ENCODE measurements around the gene ENTPD3. TPM values are rescaled to one million over a fixed set of nuclear protein-coding genes. Genes with fewer than 3 reads are reported as not detected.

ENTPD3 gene
- total and polyA plus RNA-seq, 2 of the 13 experiments (the other 11 are each of a cell fraction or from before 2014, with no cell fraction given), result 0.07 TPM; not detected in 1

DNA sequence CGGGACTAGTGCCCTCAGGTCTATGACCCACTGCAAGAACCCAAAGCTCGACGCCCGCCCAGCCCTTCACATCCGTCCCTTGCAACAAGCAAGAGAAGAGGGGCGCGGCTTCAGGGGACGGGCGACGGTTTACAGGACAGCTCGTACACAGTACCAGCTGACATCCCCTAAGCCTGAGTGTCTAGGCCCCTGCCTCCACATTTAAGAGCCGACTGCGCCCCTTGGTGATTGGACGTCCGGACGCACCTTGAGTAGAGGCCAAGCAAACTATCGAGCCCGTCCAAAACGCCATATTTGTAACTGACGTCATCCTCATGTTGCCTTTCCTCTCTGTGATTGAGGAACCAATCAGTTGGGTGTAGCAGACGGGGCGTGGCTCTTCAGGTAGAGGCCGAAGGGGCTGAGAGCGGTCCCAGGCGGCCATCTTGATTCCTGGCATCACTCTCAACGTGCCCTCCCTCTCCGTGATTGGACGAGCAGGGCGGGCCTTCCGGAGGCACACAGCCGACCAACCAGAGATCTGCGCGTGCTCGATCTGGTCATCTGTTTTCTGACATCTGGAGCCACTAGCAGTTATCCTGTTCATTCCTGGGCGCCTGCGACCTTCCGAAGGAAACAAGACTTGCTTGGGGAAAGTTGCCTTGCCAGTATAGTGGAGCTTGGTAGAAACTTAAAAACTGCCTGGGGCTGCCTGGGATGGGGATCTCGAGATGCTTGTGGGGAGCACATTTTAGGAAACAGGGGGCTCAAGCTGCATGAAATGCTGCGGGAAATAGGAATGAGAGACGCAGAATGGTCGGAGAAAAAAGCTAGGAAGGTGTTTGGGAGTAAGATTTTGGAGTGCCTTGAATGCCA lies 66.1 kb downstream of the ENTPD3 start (continued):
- TF ChIP-seq, protein P1, sequence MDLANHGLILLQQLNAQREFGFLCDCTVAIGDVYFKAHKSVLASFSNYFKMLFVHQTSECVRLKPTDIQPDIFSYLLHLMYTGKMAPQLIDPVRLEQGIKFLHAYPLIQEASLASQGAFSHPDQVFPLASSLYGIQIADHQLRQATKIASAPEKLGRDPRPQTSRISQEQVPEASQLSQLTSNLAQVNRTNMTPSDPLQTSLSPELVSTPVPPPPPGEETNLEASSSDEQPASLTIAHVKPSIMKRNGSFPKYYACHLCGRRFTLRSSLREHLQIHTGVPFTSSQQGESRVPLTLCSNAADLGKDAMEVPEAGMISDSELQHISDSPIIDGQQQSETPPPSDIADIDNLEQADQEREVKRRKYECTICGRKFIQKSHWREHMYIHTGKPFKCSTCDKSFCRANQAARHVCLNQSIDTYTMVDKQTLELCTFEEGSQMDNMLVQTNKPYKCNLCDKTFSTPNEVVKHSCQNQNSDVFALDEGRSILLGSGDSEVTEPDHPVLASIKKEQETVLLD (CRISPR knock-in tag; IDR thresholded peaks at IDR 0.05; ENCODE audit: low read depth), result no peak
- TF ChIP-seq HNF4A (CRISPR knock-in tag; IDR thresholded peaks at IDR 0.05) (0 out of 2 replicates have a peak, but pooled peaks have one; percentile 16), JUN (CRISPR knock-in tag; IDR thresholded peaks at IDR 0.05) (peak; percentile 87), ZNF224 (CRISPR knock-in tag; IDR thresholded peaks at IDR 0.05) (peak; percentile 37; the same call in 1 of the 2 replicates), ZNF430 (CRISPR knock-in tag; IDR thresholded peaks at IDR 0.05) (peak; percentile 36; the same call in 1 of the 2 replicates), ZNF432 (CRISPR knock-in tag; IDR thresholded peaks at IDR 0.05; ENCODE audit: borderline replicate concordance) (no peak), SP1 (IDR thresholded peaks at IDR 0.05) (no peak), SP1 (CRISPR knock-in tag; IDR thresholded peaks at IDR 0.05) (peak; percentile 68), ZFP36L2 (CRISPR knock-in tag; IDR thresholded peaks at IDR 0.05) (0 out of 2 replicates have a peak, but pooled peaks have one; percentile 5), ZNF253 (CRISPR knock-in tag; IDR thresholded peaks at IDR 0.05; ENCODE audit: borderline replicate concordance) (no peak), ZNF30 (CRISPR knock-in tag; IDR thresholded peaks at IDR 0.05) (no peak), ZFP36 (IDR thresholded peaks at IDR 0.05; ENCODE audit: borderline replicate concordance, low read depth, low read length, partially characterized antibody) (no peak), ZNF234 (CRISPR knock-in tag; conservative IDR thresholded peaks at IDR 0.05) (no peak), ZNF670 (CRISPR knock-in tag; IDR thresholded peaks at IDR 0.05; ENCODE audit: borderline replicate concordance) (no peak), ZNF562 (CRISPR knock-in tag; IDR thresholded peaks at IDR 0.05; ENCODE audit: borderline replicate concordance) (no peak)
- TF ChIP-seq, protein P2, sequence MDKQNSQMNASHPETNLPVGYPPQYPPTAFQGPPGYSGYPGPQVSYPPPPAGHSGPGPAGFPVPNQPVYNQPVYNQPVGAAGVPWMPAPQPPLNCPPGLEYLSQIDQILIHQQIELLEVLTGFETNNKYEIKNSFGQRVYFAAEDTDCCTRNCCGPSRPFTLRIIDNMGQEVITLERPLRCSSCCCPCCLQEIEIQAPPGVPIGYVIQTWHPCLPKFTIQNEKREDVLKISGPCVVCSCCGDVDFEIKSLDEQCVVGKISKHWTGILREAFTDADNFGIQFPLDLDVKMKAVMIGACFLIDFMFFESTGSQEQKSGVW (CRISPR knock-in tag; IDR thresholded peaks at IDR 0.05; ENCODE audit: borderline replicate concordance), result no peak
- TF ChIP-seq, protein P3, sequence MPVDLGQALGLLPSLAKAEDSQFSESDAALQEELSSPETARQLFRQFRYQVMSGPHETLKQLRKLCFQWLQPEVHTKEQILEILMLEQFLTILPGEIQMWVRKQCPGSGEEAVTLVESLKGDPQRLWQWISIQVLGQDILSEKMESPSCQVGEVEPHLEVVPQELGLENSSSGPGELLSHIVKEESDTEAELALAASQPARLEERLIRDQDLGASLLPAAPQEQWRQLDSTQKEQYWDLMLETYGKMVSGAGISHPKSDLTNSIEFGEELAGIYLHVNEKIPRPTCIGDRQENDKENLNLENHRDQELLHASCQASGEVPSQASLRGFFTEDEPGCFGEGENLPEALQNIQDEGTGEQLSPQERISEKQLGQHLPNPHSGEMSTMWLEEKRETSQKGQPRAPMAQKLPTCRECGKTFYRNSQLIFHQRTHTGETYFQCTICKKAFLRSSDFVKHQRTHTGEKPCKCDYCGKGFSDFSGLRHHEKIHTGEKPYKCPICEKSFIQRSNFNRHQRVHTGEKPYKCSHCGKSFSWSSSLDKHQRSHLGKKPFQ (CRISPR knock-in tag; IDR thresholded peaks at IDR 0.05; ENCODE audit: insufficient replicate concordance), result peak; percentile 58
- TF ChIP-seq, protein P4, sequence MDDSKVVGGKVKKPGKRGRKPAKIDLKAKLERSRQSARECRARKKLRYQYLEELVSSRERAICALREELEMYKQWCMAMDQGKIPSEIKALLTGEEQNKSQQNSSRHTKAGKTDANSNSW (CRISPR knock-in tag; IDR thresholded peaks at IDR 0.05; ENCODE audit: borderline replicate concordance), result no peak
- TF ChIP-seq, protein P5, sequence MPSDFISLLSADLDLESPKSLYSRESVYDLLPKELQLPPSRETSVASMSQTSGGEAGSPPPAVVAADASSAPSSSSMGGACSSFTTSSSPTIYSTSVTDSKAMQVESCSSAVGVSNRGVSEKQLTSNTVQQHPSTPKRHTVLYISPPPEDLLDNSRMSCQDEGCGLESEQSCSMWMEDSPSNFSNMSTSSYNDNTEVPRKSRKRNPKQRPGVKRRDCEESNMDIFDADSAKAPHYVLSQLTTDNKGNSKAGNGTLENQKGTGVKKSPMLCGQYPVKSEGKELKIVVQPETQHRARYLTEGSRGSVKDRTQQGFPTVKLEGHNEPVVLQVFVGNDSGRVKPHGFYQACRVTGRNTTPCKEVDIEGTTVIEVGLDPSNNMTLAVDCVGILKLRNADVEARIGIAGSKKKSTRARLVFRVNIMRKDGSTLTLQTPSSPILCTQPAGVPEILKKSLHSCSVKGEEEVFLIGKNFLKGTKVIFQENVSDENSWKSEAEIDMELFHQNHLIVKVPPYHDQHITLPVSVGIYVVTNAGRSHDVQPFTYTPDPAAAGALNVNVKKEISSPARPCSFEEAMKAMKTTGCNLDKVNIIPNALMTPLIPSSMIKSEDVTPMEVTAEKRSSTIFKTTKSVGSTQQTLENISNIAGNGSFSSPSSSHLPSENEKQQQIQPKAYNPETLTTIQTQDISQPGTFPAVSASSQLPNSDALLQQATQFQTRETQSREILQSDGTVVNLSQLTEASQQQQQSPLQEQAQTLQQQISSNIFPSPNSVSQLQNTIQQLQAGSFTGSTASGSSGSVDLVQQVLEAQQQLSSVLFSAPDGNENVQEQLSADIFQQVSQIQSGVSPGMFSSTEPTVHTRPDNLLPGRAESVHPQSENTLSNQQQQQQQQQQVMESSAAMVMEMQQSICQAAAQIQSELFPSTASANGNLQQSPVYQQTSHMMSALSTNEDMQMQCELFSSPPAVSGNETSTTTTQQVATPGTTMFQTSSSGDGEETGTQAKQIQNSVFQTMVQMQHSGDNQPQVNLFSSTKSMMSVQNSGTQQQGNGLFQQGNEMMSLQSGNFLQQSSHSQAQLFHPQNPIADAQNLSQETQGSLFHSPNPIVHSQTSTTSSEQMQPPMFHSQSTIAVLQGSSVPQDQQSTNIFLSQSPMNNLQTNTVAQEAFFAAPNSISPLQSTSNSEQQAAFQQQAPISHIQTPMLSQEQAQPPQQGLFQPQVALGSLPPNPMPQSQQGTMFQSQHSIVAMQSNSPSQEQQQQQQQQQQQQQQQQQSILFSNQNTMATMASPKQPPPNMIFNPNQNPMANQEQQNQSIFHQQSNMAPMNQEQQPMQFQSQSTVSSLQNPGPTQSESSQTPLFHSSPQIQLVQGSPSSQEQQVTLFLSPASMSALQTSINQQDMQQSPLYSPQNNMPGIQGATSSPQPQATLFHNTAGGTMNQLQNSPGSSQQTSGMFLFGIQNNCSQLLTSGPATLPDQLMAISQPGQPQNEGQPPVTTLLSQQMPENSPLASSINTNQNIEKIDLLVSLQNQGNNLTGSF (CRISPR knock-in tag; IDR thresholded peaks at IDR 0.05), result no peak
